HG02763 (cell line): ENCODE data around the gene BCL11A.

Source experiments
- ATAC-seq: cut with Tn5 transposase; IDR thresholded peaks from one replicate; pipeline ENCODE4 v1.9.1; 2021; ENCODE audit warnings: mild to moderate bottlenecking, moderate library complexity; ENCODE audit not compliant: unreplicated experiment

BCL11A gene

GRCh38 chr2:60490441-60490840 lies 63.0 kb downstream of the BCL11A start:
- no peak for ATAC-seq

GRCh38 chr2:60489289-60489688 lies 64.2 kb downstream of the BCL11A start:
- ATAC-seq, result no peak

GRCh38 chr2:60488291-60488690 lies 65.2 kb downstream of the BCL11A start:
- ATAC-seq, result peak; percentile 49

DNA sequence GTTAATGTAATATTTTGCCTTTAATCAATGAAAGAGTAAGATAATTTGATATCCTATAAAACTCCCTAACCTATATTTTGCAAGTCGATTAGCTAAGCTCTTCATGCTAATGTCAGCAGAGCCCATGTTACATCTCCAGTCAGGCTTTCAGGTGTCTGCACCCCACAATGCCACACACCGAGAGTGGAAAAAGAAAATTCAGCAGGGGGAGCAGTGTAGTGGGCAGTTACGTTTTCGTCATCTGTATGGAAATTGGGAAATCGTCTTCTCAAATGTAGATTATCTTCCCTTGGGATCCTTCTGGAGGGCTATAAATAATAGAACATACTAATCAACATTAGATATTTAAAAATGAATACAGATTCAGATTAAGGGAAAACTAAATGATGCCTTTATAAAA lies 66.3 kb downstream of the BCL11A start:
- ATAC-seq, result no peak

- ATAC-seq, result no peak
Observed at GRCh38 chr2:60486551-60486950, 66.9 kb downstream of the BCL11A start.

GRCh38 chr2:60486067-60486466 lies 67.4 kb downstream of the BCL11A start:
- ATAC-seq, result no peak

GRCh38 chr2:60485550-60485949 lies 67.9 kb downstream of the BCL11A start:
- no peak for ATAC-seq

GRCh38 chr2:60485055-60485454 lies 68.4 kb downstream of the BCL11A start:
- ATAC-seq, result no peak

GRCh38 chr2:60484133-60484645 lies 69.3 kb downstream of the BCL11A start:
- ATAC-seq, result peak; percentile 36

DNA sequence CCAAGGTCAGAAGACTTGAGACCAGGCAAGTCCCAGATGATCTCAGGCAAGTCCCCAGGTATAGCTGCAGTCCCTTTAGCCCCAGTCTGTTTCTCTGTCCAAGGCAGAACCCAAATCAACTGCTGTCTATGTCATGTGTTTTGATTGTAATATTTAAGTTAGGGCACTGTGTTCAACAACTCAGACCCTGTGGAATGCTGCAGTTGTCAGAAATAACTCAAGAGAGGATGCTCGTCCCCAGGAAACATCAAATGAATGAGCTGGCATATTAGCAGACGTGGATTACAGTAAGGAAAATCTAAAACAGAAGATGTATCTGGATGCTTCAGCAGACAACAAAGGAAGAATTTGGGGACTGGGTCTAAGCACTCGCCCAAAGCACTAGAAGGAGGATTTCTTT lies 70.1 kb downstream of the BCL11A start:
- no peak for ATAC-seq

GRCh38 chr2:60482222-60482621 lies 71.2 kb downstream of the BCL11A start:
- no peak for ATAC-seq

DNA sequence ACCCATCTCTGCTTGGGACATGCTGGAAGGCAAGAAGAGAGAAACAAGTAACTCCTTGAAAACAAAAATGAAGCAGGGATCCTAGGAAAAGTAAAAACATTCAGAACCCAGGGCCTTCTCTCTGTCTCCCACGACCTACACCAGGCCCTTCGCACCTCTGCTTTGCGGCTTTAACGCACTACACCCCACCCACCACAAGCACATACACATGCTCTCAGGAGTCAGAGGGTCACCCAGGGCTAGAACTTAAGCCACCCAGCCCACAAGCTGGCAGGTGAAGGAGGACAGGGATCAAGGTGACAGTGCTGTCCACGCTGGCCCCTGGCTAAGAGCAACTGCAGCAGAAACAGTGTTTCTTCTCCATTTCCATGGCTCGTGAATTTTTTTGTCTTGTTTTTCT lies 72.2 kb downstream of the BCL11A start:
- ATAC-seq, result no peak

DNA sequence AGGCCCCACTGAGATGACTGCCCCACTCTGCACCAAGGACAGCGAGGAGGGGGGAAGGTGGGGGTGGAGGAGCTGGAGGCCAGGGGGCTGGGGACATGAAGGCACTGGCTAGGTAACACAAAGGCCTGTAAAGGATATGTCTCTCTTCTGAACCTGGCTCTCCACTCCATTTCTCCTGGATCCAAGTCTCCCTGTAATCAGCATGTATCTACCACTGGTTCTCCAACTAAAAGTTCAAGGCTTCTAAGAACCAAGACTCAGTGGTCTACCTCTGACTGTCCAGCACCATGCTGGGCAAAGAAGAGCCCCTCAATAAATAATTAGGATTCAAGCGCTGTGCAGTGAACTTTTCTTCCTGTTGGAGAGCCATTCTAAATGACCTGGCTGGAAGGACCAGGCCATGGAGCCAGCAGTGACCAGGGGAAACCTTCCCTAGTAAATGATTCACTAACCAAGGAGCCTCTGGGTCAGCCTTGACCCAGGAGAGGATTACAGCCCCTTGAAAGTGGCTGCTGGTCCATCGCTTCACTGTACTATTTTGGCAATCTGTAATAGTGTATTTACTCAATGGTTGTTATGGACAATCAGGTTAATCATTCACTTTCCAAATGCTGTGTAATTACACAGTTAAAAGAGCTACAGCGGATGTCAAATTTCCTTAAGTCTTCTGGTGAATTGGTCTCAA lies 73.2 kb downstream of the BCL11A start:
- ATAC-seq, result no peak

DNA sequence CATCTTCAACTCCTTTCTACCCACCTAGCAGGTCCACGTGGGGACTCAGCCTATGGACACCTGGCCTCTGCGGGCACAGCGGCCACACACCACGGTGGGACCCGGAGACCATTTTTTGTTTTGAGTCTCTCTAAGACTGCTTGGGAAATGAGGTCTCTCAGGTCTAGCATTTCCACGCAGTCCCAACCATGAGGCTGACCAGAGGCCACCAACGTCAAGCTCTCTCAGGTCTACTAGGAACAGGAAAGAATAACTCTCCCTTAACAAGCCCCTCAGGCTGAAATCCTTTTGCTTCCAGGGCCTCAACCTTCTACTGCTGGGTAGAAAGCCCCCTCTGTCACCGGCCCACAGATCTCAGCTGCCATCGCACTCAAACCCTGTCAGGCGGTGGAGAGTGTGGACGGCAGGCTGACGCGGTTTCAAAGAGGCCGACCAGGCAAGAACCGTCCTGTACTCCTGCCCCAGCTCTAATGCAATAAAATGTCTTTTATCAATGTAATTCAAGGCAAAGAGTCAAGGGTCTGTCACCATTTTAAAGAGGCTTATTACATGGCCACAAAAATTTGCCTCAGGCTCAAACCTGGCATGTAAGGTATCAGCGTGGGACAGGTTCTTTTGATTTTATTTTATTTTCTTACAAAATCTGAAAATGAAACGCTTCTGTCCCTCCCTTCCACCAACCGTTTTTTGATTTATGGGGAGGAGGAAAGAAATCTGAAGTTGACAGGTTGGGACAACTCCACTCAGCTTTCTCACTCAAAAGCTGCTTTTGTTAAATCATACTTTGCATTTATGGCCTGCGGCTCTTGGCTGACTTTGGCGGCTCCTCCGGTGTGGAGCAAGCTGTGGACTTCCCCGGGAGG lies 74.0 kb downstream of the BCL11A start:
- ATAC-seq, result no peak

DNA sequence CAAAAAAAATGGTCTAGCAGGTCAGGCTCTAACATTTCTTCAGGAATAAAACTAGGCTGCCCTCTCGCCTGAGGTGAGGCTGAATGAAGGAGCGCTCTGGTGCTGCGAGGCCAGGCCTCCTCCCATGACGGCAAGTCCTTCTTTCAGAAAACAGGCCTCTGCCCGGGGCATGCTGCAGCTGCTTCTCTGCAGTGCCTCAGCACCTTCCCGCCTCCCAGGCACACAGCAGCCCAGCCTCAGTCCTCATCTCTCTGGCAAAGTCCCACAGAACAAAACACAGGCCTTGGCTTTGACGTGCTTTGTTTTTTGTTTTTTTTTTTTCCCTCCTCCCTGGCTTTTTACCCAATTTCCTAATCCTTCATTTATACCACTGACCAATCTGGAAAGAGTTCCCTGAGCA lies 74.8 kb downstream of the BCL11A start:
- ATAC-seq, result no peak

- no peak for ATAC-seq
Observed at GRCh38 chr2:60476206-60476954, 77.1 kb downstream of the BCL11A start.

DNA sequence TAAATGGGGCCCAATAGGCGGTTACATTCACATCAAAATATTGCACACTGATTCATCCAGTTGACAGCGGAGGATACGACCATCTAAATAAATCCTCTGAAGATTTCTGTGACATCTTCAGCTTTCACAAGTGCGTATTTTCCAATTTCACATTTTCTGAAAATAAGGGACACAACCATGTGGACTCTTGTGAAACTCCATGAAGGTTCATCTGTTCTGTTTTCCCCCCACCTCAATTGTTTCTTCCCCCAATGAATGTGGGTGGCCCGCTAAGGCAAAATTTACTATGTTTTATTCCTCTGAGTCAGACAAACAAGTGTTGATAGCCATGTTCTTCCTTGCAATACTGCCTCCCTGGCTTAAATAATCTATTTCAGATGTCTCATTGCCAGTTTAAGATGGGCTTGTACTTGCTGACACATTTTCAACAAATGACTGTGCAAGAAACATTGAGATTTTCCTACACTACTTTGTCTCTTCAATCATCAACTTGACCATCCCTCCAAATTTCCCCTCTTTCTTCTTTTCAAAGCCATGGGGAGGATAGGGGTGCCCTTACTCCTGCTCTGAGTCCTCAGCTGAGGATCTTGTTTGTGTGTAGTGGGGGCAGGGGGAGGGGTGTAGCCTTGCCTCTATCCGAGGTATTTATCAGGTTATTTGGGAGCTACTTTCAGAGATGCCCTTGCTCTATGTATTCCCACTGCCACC lies 78.2 kb downstream of the BCL11A start:
- no peak for ATAC-seq

DNA sequence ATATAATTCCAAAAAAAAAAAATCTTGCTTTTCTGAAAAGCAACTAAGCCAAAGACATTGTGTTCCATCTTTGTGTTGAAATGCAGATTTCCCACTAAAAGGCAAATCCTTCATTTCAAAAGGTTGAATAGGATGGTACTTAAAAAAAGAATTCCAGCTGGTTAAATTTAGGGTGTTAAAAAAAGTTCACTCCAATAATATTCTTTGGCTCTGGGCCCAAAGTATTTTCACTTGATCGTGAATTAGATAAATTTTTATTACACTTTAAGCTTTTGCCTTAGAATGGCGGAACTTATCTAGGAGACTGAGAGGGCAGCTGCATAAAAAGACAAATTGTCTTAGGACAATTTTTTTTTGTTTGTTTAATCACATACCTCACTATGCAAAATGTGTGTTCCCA lies 79.2 kb downstream of the BCL11A start:
- ATAC-seq, result no peak

DNA sequence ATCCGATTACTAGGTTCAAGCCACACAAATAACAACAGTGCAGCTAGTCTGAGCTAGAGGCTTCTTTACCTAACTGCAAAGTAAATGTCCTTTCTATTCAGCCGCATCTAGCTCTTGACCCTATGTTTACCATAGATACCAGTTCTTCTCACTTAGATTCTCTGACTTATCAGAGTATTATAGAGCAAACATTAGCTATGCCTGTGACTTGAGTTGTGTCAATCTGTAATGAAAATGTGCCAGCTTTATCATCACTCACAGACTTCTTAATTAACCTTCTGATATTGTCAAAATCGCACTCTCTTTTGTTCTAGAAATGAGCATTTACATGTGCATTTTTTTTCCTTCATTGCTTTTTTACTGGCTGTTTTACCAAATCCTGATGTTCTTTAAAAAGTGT lies 79.9 kb downstream of the BCL11A start:
- no peak for ATAC-seq

- ATAC-seq, result no peak
Observed at GRCh38 chr2:60472663-60473289, 80.7 kb downstream of the BCL11A start.
